ENCODE data around the gene DAPK1.

DAPK1 gene

GRCh38 chr9:87587864-87588263 is 90.2 kb downstream of the DAPK1 start:
- in situ Hi-C loops (cut with MboI; ENCODE audit: low sequenced_read_pairs), result no loop called here

DNA sequence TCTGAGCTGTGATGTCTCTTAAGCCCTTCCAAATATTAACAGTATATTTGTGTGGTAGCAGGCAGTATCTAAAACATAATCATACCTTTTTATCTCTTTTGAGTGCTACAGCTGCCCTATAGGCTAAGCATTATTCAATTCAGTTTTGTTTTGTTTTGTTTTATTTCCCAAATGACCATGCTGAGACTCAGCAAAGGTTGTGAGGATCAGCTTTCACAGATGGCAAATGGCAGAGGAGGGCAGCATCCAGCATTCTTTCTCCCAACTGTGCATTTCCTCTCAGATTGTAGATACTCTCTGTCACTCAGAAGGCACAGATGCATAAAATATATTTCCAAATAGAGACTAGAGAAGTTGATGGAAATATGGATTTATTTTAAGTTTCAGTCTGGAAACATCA is 90.7 kb downstream of the DAPK1 start:
- in situ Hi-C loops (cut with MboI; ENCODE audit: low sequenced_read_pairs), result no loop called here

DNA sequence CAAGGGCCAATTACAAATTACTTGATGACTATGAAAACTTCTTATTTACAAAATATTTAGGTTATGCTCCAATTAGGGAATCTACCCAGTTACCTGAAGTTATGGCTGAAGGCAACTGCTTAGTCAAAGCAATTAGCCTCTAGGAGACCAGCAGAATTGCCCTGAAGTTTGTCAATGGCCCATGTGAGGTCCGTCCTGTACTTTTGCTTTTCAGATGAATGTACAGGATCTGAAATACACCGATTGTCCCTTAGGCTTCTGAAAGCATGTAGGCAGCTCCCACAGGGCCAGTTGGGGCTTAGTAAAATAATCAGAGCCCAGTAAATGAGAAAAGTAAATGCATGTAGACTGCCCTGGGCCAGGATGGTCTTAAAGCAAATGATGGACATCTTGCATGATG is 93.3 kb downstream of the DAPK1 start:
- in situ Hi-C loops (cut with MboI; ENCODE audit: low sequenced_read_pairs), result no loop called here

DNA sequence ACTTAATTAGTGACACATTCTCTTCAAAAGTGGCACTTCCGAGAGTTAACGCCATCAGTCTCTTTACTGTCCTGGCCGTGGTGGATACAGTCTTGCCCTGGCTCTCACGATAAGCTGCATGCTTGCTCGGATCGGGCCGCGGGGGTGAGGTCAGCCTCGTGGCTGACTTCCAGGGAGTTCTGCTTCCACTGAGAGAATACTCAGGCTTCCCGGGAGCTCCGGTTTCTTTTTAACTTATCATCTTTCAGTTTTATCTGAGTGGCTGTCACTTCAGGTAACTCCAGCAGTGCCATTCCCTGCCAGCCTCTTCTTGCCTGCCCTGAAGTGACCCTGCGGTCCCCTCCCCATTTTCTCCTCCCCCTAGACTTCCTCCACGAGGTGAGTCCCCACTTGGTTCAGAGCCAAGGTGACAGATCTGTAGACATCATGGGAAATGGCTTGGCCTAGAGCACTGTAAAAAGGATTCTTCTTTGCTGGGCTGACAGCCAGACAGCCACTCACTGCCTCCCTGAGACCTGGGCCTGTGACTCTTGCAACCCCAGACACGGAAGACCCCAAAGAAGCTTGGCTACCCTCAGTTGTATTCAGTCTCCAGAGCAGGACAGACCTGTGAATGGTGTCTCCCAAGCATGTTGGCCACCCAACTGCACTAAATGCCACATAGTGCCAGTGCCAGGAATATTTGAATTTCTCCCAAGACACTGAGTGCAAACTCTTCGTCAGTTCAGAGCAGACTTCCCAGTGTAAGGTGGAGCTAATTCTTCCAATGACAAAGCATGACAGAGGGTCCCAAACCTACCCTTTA is 95.1 kb downstream of the DAPK1 start:
- in situ Hi-C loops (cut with MboI; ENCODE audit: low sequenced_read_pairs), result no loop called here

DNA sequence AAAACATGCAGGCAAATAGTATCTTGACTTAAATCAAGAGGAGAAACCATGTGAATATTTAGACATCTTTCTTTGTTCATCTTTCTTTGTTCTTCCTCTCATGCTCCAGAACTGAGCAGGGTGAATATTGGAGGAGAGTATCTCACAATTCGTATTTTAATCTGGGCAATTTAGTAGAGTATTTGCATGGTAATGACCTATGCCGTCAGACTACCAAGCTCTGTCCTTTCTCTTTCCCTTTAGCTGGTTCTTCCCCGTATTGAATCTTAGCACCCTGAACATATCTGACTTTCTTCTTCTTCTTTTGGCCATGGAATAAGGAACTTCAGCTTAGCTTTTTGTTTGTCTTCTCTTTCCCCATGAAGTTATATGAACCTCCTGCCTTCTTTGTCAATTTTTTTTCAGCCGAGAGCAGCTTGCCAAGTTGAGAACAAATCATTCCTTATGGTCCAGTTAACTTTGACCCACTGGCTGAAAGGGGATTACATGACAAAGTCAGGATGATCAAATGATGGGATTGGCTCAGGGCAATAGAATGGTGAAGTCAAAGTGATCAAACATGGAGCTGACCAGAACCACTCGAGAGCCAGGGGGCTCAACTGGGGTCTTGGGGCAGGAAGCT is 95.8 kb downstream of the DAPK1 start:
- in situ Hi-C loops (cut with MboI; ENCODE audit: low sequenced_read_pairs), result no loop called here

DNA sequence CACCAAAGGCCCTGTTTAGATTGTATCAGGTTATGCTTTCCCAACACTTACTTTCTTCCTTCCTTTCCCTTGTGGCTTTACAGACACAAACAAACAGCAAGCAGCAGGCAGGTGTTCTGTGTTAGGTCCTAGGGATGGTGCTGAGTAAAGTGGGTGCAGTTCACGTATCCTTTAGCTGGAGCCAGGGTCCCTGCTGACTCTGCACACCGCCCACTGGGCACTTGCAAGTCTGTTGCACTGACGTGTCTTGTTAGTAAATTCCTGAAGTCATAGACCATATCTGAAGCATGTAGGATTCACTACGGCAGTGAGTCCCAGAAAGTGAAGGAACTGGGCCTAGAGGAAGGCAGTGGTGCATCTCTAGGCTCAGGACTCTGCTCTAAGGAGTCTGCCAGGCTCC is 96.5 kb downstream of the DAPK1 start:
- in situ Hi-C loops (cut with MboI; ENCODE audit: low sequenced_read_pairs), result no loop called here

DNA sequence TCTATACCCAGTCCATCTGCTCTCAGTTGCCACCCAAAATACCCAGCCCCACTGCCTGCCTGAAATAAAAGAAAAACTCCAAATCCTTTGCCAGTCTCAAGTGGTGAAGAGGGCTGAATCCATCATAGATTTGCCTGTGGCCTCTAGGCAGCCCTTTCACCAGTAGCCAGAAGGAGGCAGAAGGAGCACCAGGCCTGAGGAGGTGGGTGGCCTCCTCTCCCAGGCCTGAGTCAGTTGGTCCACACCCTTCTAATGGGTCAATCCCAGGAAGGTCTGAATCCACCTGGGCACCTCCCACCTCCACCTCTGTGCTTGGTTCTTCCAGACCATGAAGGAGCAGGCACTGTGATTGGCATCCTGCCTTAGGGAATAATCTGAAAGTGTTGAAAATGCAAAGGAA is 97.0 kb downstream of the DAPK1 start:
- in situ Hi-C loops (cut with MboI; ENCODE audit: low sequenced_read_pairs), result no loop called here

- in situ Hi-C loops (cut with MboI; ENCODE audit: low sequenced_read_pairs), result no loop called here
These were observed 97.9 kb downstream of the DAPK1 start for GRCh38 chr9:87595610-87596009.

DNA sequence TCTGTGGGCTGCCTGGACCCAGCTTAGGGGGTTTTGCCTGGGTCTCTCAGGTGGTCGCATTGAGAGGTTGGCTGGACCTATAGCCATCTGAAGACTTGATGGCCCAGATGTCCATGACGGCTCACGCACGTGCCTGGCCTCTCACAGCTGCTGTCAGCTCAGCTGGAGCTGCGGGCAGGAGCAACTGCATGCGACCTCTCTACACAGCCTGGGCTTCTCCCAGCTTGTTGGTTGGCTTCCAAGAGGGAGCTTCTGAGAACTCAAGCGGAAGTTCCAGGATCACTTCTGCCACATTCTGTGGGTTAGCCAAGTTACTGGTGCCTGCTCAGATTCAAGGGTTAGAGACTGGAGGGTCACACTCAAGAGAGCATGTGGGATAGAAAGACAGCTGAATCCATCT is 99.2 kb downstream of the DAPK1 start:
- in situ Hi-C loops (cut with MboI; ENCODE audit: low sequenced_read_pairs), result no loop called here

- in situ Hi-C loops (cut with MboI; ENCODE audit: low sequenced_read_pairs), result no loop called here
These were observed 100.2 kb downstream of the DAPK1 start for GRCh38 chr9:87597710-87598443.

DNA sequence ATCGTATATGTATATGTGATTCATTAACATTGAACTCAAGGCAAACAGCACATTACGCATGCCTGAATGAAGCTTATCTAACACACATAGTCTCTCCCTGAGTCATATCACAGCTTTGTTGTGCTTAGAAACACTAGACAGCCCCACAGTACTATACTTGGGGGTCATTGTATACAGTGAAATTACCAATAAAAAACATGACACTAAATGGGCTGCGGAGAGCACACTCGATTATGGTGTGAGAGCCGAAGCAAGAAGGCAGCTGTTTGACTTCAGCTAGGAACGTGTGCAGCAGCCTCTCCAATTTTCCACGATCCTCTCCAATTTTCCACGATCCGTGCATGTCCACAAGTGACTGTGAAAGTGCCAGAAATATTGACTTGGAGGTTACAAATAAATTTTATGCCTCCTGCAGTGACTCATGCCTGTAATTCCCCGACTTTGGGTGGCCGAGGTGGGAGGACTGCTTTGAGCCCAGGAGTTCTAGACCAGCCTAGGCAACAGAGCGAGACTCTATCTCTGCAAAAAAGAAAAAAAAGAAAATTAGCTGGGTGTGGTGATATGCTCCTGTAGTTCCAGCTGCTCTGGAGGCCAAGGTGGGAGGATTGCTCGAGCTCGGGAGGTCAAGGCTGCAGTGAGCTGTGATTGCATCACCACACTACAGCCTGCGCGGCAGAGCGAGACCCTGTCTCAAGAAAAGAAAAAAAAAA is 102.4 kb downstream of the DAPK1 start:
- in situ Hi-C loops (cut with MboI; ENCODE audit: low sequenced_read_pairs), result no loop called here

GRCh38 chr9:87601176-87601575 is 103.5 kb downstream of the DAPK1 start:
- in situ Hi-C loops (cut with MboI; ENCODE audit: low sequenced_read_pairs), result no loop called here

GRCh38 chr9:87601595-87601994 is 103.9 kb downstream of the DAPK1 start:
- in situ Hi-C loops (cut with MboI; ENCODE audit: low sequenced_read_pairs), result no loop called here

- in situ Hi-C loops (cut with MboI; ENCODE audit: low sequenced_read_pairs), result no loop called here
These were observed 105.4 kb downstream of the DAPK1 start for GRCh38 chr9:87602933-87603643.

GRCh38 chr9:87603854-87604490 is 106.3 kb downstream of the DAPK1 start:
- in situ Hi-C loops (cut with MboI; ENCODE audit: low sequenced_read_pairs), result no loop called here

GRCh38 chr9:87604886-87605588 is 107.4 kb downstream of the DAPK1 start:
- in situ Hi-C loops (cut with MboI; ENCODE audit: low sequenced_read_pairs), result no loop called here

- in situ Hi-C loops (cut with MboI; ENCODE audit: low sequenced_read_pairs), result no loop called here
These were observed 108.0 kb downstream of the DAPK1 start for GRCh38 chr9:87605676-87606075.

GRCh38 chr9:87606841-87607521 is 109.3 kb downstream of the DAPK1 start:
- in situ Hi-C loops (cut with MboI; ENCODE audit: low sequenced_read_pairs), result no loop called here

DNA sequence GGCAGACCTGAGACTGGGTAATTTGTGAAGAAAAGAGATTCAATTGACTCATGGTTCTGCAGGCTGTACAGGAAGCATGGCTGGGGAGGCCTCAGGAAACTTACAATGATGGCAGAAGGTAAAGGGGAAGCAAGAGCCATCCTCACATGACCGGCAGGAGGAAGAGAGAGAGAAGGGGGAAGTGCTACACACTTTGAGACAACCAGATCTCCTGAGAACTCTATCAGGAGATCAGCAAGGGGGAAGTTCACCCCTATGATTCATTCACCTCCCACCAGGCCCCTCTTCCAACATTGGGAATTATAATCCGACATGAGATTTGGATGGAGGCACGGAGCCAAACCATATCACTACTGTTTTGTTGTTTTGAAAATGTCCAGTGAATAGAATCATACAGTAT is 110.2 kb downstream of the DAPK1 start:
- in situ Hi-C loops (cut with MboI; ENCODE audit: low sequenced_read_pairs), result no loop called here
